ENCODE results near the gene CARD19.

Gene CARD19

DNA sequence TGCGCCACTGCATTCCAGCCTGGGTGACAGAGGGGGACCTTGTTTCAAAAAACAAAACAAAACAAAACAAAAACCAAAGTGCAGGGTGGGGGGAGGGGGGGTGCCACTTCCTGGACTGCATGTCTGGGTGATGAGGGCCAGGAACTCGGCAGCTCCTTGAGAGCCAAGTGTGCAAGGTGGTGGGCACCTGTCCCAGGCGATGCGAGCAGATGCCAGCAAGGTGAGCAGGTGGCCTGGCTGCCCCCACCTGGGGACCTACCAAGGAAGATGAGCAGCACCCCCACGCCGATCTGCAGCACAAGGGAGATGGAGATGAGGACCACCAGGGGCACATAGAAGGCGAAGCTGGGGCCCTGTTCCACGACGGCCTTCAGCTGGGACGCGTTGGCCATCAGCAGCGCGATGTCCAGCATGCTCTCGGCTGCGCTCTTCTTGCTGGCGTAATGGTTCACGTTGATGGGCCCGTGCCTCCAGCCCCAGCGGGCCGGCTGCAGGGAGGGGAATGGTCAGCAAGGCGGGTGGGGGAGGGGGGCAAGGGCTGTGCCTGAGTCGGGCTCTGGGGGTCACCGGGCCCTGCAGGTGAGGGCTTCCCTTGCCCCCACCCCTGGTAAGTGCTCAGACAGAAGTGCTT is 30.2 kb downstream of the CARD19 start:
- ChIA-PET CTCF (interaction anchor here (16.5 kb wide), 1 partner anchor 19 kb away, joined by 174 read pairs; no protein-coding TSS in a partner anchor), POLR2A (no interaction called here)
- TF ChIP-seq, protein P1, sequence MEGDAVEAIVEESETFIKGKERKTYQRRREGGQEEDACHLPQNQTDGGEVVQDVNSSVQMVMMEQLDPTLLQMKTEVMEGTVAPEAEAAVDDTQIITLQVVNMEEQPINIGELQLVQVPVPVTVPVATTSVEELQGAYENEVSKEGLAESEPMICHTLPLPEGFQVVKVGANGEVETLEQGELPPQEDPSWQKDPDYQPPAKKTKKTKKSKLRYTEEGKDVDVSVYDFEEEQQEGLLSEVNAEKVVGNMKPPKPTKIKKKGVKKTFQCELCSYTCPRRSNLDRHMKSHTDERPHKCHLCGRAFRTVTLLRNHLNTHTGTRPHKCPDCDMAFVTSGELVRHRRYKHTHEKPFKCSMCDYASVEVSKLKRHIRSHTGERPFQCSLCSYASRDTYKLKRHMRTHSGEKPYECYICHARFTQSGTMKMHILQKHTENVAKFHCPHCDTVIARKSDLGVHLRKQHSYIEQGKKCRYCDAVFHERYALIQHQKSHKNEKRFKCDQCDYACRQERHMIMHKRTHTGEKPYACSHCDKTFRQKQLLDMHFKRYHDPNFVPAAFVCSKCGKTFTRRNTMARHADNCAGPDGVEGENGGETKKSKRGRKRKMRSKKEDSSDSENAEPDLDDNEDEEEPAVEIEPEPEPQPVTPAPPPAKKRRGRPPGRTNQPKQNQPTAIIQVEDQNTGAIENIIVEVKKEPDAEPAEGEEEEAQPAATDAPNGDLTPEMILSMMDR (IDR thresholded peaks at IDR 0.05; ENCODE audit: control extremely low read depth, extremely low read depth, low read depth, missing control alignments): no peak
- DNase-seq (ENCODE audit: extremely low spot score): no peak

DNA sequence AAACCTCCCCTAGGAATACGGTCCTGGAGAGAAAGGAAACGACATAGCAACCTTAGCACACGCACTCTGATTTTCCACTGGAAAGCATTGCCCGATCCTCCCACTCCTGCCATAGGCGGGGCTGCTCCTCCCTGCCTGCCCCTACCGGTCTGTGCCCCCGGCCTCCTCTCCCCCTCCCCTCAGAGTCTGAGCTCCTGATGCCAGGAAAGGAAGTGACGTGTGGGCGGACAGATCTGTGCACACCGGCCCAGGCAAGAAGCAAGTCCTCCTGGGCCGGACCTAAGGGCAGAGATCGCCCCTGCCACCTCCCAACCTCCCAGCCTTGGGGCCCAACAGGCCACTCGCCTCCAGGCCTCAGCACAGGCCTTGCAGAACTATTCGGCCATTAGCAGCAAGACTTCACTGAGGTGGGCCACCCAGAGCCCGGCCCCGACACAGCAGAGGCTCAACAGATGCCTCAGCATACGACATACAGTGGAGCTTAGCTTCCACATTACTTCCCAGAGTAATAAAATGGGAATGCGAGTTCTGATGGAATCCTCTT is 30.9 kb downstream of the CARD19 start:
- ChIA-PET POLR2A (no interaction called here), CTCF (interaction anchor here (16.5 kb wide), 1 partner anchor 20 kb away, joined by 174 read pairs; no protein-coding TSS in a partner anchor)
- DNase-seq (ENCODE audit: extremely low spot score): no peak
- TF ChIP-seq, protein P1 (IDR thresholded peaks at IDR 0.05; ENCODE audit: control extremely low read depth, extremely low read depth, low read depth, missing control alignments): no peak

DNA sequence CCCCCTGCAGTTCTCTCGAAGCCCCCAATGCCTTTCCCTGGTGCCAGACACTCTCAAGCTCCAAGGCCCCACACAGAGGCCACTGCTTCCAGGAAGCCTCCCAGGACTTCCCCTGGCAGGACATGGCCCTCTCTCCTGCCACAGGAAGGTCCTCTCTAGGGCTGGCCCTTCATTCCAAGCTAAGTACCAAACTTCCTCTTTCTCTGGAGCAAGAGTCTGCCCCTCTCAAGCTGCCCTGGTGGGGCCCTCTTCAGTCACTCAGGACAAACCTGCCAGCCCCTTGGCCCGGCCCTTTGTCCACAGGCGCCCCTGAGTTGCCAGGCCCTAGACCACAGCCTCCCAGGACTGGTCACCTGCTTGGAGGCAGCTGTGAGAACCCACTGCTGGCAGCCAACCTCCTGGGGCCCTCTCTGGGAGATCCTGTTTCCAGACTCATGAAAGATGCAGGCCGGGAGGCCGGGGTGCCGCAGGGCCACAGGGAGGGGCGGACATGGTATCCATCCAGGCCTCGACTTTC is 31.4 kb downstream of the CARD19 start:
- TF ChIP-seq, protein P1 (IDR thresholded peaks at IDR 0.05; ENCODE audit: control extremely low read depth, extremely low read depth, low read depth, missing control alignments): no peak
- ChIA-PET POLR2A (no interaction called here), CTCF (interaction anchor here (16.5 kb wide), 1 partner anchor 20 kb away, joined by 174 read pairs; no protein-coding TSS in a partner anchor)
- no peak for DNase-seq (ENCODE audit: extremely low spot score)

DNA sequence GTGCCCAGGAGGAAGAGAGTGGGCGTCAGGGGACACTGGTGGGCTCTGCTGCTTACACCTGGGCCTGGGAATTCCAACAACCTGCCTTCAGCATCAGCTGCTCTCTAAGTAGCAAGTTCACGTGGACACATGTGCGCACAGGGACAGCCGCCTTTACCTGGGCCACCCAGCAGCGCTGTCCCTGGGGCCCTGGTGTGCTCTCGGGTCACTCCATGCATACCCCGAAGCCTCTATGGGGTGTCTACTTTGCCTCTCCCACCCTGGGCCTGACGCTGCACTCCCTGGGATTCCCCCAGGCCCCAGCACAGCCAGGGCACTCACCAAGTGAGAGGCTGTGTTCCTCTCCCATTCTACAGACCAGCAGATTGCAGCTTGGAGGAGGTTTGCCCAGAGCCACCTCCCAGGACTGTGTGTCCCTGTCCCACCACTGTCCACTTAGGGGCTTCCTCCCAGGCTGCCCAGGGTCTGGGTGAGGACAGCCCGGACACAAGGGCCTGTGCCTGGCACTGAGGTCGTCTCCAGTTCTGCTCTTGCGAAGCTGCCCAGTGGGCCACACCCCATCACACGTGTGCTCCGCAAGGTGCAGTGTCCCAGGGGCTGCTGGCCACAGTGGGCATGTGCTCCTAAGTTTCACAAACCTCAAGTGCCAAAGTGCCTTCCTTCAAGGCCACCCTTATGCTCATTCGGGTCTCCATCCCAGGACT is 32.1 kb downstream of the CARD19 start:
- TF ChIP-seq, protein P1 (IDR thresholded peaks at IDR 0.05; ENCODE audit: control extremely low read depth, extremely low read depth, low read depth, missing control alignments): no peak
- DNase-seq (ENCODE audit: extremely low spot score): no peak
- ChIA-PET POLR2A (interaction anchor here (1.3 kb wide), 1 partner anchor 8 kb away, joined by 3 read pairs; no protein-coding TSS in a partner anchor), CTCF (interaction anchor here (16.5 kb wide), 1 partner anchor 21 kb away, joined by 174 read pairs; no protein-coding TSS in a partner anchor)

DNA sequence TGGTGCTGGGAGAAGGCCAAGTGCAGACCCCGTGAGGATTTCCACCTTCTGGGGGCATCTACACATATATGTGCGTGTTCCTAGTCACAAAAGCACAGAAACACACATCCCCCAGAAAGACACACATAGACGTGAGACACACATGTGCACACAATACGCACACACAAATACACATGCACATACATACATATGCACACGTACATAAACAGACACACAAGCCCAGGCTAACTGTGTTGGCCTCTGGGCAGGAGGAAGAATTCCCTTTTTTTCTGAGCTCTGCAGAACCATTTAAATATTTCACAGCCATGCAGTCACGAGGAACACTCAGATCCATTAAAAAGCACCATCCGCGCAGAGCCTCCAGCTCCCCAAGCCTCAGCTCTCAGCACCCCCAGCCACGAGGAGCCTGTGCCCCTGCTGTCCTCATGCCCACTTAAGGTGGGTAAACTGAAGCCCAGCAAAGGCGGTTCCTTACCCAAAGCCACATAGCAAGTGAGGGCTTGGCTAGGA is 32.8 kb downstream of the CARD19 start:
- no peak for DNase-seq (ENCODE audit: extremely low spot score)
- ChIA-PET POLR2A (interaction anchor here (1.3 kb wide), 1 partner anchor 9 kb away, joined by 3 read pairs; no protein-coding TSS in a partner anchor), CTCF (interaction anchor here (0.9 to 16.5 kb wide), 5 partner anchors 9 to 125 kb away, joined by 3 to 174 read pairs (median 6); no protein-coding TSS in a partner anchor)
- TF ChIP-seq, protein P1 (IDR thresholded peaks at IDR 0.05; ENCODE audit: control extremely low read depth, extremely low read depth, low read depth, missing control alignments): no peak

DNA sequence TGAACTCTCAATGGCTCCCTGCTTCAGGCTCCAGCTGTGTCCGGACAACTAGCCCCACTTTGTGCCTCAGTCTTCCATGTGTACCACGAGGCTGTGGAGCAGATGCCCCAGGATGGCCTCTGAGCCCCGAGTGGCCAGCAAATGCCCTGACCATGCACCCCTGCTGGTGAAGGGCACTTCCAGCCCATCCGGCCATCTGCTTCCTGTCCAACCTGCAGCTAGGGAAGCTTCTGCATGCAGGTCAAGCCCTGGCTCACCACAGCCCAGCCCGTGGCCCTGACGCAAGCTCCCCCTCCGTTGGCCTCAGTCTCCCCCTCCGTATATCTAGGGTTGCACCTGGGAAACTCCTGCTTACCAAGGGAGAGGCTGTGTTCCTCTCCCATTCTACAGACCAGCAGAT is 33.3 kb downstream of the CARD19 start:
- TF ChIP-seq, protein P1 (IDR thresholded peaks at IDR 0.05; ENCODE audit: control extremely low read depth, extremely low read depth, low read depth, missing control alignments): no peak
- POLR2A ChIA-PET: interaction anchor here (1.3 kb wide), 1 partner anchor 9 kb away, joined by 3 read pairs; no protein-coding TSS in a partner anchor
- CTCF ChIA-PET: interaction anchor here (0.9 to 16.5 kb wide), 5 partner anchors 9 to 126 kb away, joined by 3 to 174 read pairs (median 6); no protein-coding TSS in a partner anchor
- DNase-seq (ENCODE audit: extremely low spot score): no peak
